GM21576 (cell line): ENCODE results near the gene APLP1.
"Not testable (repeated sequence)": the region's sequence is repeated elsewhere in the genome, so short reads cannot be mapped to it uniquely, and the experiment has no call there.

Experiments used
- ATAC-seq: cut with Tn5 transposase; IDR thresholded peaks from one replicate; pipeline ENCODE4 v1.9.1; 2021; ENCODE audit warnings: mild to moderate bottlenecking, moderate library complexity; ENCODE audit not compliant: unreplicated experiment

APLP1 gene

DNA sequence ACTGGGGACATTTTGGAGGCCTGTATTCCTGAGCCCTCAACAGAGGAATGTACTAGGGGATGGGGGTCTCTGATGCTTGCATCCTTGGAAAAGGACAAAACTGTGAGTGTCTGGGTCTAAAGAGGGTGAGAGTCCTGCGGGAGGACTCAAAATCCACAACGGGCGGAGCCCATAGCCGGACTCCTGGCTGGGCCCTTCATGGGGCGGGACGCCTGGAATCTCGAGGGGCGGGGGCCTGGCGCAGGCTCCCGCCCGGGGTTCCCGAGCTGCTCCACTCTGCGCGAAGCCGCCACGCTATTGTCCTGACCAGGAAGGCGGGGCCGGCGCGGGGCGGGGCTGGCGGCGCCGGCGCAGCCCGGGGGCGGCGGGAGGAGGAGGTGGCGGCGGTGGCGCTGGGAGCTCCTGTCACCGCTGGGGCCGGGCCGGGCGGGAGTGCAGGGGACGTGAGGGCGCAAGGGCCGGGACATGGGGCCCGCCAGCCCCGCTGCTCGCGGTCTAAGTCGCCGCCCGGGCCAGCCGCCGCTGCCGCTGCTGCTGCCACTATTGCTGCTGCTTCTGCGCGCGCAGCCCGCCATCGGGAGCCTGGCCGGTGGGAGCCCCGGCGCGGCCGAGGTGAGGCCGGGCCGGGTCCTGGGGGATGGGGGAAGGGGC is at the start of gene APLP1:
TSS of gene APLP1 (plus strand) at position 403 of the 651 bp plus-strand sequence. CDS start at position 466, 63 bp downstream.
- no peak for ATAC-seq

DNA sequence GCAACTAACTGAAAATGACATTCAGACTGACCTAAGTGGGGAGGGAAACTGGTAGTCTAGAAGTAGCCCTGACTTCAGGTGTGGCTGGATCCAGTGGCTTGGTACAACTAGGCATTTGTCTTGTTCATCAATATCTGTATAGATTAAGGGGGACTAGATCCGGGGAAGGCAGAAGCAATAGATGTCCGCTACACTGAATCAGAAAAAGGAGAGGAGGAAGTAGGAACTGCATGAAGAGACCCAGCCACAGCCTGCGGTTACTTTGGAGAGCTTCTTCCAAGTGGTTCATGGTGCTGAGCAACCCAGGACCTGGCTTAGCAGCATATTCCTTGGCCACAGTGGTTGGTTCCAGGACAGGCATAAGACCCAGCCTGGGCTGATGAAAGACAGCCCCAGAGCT is 45.8 kb upstream of the APLP1 start:
- ATAC-seq, result no peak

DNA sequence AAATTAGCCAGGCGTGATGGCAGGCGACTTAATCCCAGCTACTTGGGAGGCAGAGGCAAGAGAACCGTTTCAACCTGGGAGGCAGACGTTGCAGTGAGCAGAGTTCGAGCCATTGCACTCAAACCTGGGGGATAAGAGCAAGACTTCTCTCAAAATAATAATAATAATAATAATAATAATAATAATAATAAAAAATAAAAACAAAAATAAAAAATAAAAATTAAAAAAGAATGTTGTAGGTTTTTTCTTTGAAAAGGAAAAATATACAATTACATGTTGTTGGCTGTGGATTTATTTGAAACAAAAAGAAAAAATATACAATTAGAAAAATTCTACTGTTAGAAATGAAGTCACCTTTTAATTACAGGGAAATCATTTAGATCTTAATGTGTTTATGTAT is 44.2 kb upstream of the APLP1 start:
- no peak for ATAC-seq

DNA sequence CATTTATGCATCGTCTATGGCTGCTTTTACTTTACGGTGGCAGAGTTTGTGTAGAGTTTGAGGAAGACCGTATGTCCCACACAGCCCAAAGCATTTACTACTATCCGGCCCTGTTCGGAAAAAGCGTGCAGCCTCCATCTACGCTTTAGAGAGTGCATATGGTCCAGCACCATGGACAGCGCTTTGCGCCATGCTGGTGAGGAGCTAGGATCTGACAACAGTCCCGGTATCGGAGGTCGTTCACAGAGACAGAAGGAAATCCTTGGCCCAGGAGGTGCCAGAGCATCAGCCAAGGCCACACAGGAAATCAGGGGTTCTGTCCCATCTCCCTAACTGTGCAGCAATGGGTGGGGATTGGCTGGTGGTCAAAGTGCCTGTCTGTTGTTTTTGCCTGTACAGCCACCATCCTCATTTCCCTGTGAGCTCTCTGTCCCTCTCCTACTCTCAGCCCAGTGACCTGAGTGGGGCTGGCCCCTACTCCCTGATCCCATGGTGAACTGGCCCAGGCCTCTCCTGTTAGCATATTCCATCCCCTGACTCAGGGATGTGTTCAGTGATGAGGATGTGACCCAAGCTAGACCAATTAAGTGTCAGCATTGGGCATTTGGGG is 39.6 kb upstream of the APLP1 start:
- ATAC-seq, result no peak

DNA sequence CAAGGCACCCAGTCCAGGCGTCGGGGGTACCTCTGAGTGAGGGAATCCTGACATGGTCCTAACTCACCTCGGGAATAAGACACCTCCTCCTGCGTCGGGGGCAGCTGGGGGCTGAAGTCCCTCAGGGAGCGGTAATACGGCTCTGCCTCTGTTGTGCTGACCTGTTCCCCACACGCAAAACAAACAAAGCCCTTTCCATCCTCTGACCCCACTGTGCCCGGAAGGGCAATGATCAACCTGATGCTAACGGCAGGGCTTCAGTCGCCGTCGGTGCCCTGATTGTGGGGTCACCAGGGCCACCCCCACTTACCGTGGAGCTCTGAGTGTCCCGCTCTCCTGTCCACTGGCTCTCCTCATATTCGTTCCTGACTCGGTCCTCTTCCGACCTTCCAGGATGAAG is 37.4 kb upstream of the APLP1 start:
- no peak for ATAC-seq

DNA sequence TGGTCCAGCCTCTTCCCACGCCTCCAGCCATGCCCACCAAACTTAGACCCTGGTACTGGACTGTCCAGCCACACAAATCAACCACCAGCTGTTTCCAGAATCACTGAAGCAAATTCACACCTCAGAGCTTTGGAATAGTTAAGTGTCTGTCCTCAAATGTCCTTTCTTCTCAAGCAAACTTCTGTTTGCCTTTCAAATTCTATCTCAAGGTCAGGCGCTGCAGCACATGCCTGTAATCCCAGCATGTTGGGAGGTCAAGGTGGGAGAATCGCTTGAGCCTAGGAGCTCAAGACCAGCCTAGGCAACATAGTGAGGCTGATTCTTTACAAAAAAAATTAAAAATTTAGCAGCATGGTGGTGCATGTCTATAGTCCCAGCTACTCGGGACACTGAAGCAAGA is 36.3 kb upstream of the APLP1 start:
- no peak for ATAC-seq

DNA sequence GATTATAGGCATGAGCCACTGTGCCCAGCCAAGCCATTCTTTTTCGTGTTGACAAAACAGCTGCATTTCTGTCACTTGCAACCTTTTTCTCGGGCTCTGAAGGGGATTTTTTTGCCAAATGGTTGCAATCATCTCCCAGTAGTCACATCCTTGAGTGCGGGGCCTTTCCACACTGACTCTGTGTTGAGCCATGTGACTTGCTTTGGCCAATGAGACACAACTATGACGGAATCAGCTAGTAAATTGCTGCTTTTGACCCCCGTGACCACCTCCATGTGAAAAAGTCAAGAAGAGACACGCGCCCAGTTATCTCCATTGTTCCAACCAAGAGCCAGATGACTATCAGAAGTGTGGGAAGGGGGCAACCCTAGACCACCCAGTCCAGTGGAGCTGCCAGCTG is 34.4 kb upstream of the APLP1 start:
- ATAC-seq, result no peak

DNA sequence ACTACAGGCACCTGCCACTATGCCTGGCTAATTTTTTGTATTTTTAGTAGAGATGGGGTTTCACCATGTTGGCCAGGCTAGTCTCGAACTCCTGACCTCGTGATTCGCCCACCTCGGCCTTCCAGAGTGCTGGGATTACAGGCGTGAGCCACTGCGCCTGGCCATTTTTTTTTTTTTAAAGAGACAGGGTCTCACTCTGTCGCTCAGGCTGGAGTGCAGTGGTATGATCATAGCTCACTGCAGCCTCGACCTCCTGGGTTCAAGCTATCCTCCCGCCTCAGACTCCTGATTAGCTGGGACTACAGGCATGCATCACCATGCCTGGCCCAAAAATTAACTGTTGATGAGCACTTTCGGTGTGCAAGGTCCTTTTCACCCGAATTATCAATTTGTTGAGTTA is 32.3 kb upstream of the APLP1 start:
- not testable (repeated sequence) for ATAC-seq

DNA sequence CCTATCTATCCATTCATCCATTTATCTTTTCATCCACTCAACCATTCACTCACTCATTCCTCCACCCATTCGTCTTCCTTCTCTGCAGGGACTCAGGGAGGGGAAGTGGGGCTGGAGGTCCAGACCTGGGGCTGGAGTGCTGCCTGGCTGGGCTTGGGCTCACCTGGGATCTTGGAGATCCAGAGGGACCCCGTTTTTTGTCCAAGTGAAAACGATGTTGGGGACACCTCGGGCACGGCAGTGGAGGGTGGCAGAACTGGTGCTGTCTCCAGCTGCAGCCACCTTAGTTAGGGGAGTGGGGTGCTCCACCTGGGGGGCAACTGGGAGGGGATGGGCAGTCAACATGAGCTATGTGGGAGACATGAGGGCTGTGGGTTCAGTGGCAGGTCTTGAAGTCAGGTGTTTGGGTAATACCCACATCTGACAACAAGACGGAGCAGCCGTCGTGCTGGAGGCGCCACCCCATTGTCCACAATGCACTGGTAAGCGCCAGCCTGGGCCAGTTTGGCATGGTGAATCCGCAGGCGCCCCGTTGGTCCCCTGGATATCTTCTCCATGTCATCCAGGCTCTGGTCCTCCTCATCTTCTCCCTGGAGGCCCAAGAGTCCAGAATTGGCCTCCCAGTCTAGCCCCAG is 26.3 kb upstream of the APLP1 start:
- no peak for ATAC-seq

DNA sequence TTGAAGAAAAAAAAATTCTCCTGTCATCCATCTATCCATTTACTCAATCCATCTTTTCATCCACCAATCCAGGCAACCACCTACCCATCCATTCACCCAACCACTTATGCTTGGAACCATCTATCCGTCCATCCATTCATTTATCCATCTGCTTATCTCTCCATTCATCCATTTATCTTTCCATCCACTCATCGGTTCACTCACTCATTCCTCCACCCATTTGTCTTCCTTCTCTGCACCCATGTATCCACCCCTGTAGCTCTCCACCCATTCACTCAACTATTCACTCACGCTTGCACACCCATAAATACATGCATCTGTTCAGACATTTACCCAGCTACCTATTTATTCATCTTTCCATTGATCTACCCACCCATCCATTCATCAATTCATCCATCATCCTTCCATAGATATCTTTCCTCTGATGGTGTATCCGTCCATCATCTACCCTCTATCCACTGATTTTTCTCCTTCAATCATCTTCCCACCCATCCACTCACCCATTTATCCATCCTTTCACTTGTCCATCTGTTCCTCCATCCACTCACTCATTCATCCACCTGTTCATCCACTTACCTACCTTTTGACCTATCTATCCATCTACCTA is 25.6 kb upstream of the APLP1 start:
- no peak for ATAC-seq

DNA sequence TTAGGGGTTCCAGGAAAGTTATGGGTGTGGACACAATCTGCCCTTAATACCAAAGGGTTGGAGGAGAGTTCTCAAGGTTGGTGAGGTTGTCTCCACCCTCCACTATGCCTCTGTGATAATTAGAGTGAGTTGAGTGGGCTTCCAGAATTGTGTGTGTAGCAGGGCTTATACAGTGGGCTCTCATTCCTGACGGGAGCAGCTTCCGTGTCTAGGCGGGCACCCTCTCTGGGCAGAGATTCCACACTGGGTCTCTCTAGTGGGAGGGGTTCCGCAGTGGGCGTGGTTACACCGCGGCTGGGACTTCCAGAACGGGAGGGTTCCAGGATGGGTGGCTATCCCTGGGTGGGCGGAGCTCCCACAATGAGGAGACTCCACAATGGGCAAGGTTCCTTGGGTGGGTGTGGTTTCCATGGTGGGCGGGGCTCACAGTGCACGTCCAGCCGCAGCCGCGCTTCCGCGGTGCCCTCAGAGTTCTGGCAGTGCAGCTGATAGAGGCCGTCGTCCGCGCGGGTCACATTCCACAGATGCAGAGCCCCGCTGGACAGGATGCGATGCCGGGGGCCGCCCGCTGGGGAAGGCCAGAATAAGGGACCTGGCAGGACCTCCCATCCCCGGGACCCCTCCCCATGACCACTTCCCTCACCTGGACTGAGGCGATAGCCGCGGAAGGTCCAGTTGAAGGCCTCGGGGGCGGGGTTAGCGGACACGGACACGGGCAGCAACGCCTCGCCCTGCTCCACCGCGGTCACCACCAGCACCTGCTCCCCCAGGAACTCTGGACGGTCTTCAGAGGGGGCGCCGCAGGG is 24.5 kb upstream of the APLP1 start:
- no peak for ATAC-seq

DNA sequence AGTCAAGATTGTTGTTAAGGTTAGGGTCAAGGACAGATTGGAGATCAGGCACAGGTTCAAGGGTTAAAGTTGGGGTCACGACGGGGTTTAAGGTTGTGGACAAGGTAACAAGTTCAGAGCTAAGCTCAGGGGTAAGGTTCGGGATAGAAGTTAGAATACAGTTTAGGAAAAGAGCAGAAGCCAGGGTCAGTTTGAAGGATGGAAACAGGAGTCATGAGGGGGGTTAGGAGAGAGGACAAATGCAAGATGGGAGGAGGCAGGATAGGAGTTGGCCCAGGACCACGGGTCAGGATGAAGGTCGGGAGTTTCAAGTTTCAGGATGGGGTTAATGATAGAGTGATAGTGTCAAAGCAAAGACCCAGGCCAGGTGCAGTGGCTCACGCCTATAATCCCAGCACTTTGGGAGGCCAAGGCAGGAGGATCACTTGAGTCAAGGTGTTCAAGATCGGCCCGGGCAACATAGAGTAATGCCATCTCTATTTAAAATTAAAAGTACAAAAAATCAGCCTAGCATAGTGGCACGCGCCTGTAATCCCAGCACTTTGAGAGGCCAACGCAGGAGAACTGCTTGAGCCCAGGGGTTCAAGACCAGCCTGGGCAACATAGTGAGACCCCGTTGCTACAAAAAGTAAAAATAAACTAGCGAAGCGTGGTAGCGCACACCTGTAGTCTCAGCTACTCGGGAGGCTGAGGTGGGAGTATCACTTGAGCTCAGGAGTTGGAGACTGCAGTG is 23.7 kb upstream of the APLP1 start:
- no peak for ATAC-seq

DNA sequence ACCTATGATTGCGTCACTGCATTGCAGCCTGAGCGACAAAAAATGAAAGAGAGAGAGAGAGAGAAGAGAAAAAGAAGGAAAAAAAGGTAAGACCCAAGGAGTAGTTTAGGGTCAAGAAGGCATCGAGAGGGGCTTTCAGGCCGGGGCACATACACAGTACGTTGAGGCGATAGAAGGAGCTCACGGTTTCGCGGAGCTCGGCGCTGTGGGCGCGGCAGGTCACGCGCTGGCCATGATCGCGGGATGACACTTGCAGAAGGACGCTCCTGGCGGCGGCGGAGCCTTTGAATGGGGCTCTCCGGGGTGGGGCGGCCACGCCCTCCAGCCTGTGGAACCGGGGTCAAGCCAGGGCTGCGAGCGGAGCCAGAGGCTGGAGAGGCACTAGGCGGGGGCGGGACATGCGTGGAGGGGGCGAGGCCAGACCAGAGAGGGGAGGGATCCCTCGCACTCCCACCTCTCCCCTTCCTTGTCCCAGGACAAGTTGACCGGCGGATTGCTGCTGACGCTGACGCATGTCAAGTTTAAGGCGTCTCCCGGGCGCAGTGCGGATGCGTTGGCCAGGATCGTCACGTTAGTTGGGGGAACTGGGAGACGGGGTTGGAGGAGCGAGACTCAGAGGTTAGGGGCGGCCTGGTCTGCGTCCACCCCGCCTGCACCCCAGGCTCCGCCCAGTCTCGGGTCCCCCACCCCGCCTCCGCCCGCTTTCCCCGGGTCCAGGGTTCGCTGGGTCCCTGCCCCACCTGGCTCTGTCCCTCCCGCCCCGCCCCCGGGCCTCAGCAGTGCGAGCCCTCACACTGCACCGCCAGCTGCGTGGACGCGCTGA is 22.9 kb upstream of the APLP1 start:
- no peak for ATAC-seq

DNA sequence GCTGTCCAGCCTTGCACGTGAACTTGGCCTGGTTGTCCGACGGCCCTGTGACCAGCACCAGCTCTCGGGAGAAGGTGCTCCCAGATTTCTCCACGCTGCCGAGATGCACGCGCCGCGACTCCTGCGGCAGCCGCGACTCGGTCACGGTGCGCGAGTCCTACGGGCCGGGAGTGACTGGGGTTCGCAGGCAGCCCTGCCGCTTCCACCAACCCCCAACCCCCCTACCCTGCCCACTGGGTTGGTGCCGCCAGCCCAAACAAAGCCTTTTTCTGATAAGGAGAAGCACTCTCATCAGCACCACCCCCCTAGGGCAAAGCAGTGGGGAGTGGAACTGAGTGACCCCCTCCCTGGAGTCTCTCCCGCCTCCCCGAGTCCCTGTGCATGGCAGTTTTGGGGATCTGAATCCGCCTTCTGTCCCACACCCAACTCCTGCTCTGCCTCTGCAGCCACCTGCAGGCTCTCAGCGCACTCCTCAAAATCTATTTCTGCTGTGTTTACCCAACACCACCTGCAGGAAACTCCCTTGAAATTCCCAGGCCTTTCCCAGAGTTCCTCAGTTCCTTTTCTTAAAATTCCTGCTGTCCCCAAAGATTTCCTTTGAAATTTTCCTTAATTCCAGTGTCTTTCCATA is 22.2 kb upstream of the APLP1 start:
- no peak for ATAC-seq

DNA sequence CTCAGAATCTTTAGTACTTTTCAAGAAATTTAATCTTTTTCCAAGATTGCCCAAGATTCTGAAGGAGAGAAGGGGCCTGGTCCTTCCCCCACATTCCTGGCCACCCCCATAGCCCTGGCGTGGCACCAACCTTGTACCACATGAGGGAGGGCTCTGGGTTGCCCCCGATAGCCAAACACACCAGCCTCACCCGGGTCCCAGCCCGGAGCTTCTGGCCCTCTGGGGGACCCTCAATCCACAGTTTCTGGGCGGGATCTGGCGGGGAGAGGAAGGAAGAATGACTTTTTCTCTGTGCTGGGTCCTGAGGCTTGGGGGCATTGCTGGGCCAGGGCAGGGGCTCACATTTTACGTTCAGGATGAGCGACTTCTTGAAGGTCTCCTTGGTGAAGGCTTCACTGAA is 20.5 kb upstream of the APLP1 start:
- no peak for ATAC-seq

DNA sequence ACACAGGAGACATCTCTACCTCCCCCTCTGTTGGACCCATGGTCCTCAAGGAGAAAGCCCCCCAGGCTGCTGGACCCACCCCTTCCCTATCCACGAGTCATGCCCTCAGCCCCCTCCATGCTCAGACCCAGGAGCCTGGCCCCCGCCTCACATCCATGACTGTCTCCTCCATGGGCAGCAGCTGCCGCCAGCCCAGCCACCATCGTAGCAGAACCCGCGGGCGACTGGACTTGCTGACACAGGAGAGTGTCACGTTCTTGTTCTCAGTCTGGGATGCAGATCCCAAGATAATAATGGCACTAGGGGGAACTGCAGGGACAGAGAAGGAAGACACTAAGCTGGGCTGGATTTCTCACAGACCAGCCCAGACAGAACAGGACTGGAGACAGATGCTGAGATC is 19.9 kb upstream of the APLP1 start:
- no peak for ATAC-seq

DNA sequence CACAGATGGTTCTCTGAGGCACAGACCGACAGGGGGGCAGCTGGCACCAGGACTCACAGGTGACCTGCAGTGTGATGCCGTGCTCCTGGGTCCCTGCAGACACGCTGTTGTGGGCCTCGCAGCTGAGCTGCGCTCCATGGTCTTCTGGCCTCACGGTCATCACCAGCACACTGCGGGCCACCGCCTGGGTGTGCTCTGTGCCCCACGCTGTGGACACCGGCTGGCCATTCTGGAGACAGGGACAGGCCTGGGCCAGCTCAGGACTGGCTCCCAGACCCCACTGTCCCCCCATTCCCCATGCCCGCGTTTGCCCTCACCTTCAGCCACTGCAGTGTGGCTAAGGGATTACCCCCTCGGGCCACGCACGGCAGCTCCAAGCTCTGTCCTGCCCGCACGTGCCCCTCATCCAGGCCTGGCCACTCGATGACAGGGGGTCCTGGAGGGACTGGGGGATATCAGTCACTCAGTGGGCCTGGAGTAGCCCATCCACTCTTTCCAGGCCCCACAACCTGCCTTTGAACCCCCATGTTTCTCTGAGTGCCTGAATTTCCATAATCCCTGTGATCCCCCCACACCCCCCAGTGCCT is 19.4 kb upstream of the APLP1 start:
- ATAC-seq, result no peak

DNA sequence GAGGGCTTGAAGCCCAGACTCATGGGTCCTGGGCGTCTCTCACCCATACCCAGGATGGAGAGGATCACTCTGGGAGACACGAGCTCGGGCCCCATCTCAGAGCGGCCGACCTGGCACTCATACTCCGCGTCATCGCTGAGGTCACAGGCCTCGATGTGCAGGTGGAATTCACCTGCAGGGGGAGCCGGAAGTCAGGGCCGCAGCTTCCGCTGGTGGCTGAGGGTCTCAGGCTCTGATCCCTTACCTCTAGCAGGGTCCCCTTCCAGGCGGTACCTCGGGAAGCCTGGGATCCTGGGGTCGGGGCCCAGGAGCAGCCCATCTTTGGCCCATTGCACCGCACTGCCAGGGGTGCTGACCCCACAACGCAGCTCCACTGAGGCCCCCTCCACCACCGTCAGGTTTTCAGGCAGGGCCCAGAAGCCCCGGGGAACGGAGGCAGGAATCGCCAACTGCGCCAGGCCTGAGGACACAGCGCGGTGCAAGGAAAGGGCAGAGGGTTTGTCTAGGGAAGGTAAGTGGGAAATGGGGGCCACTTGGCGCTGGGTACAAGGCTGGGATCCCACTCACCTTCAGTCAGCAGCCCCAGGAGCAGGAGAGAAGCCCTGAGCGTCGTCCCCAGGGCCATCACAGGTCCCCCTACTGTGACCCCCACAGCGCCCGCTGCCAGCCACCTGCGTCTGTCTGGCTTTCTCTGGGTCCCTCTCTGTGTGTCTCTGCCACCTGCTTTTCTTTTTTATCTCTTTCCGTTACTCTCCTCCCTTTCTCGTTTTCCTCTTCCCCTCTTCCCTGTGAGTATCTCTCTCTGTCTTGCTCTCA is 17.0 kb upstream of the APLP1 start:
- no peak for ATAC-seq
